HG03196 (cell line): ENCODE measurements around the gene SLC40A1.
"Not testable (repeated sequence)": the region's sequence is repeated elsewhere in the genome, so short reads cannot be mapped to it uniquely, and the experiment has no call there.

Source experiments
- ATAC-seq: cut with Tn5 transposase; IDR thresholded peaks from one replicate; pipeline ENCODE4 v1.9.1; 2021; ENCODE audit not compliant: unreplicated experiment

SLC40A1 gene

GRCh38 chr2:189601652-189602051, 21.1 kb upstream of the SLC40A1 start:
- ATAC-seq = not testable (repeated sequence)

- no peak for ATAC-seq
These were observed 20.5 kb upstream of the SLC40A1 start for GRCh38 chr2:189601043-189601442.

- no peak for ATAC-seq
These were observed 18.7 kb upstream of the SLC40A1 start for GRCh38 chr2:189599245-189599644.

GRCh38 chr2:189595417-189595816, 14.8 kb upstream of the SLC40A1 start:
- no peak for ATAC-seq

- ATAC-seq = no peak
These were observed 13.7 kb upstream of the SLC40A1 start for GRCh38 chr2:189594305-189594704.

GRCh38 chr2:189593115-189593514, 12.5 kb upstream of the SLC40A1 start:
- ATAC-seq = no peak

- no peak for ATAC-seq
These were observed 11.9 kb upstream of the SLC40A1 start for GRCh38 chr2:189592353-189592984.

GRCh38 chr2:189587780-189588179, 7.2 kb upstream of the SLC40A1 start:
- no peak for ATAC-seq

- ATAC-seq = no peak
These were observed 4.7 kb upstream of the SLC40A1 start for GRCh38 chr2:189585226-189585756.

GRCh38 chr2:189584686-189585085, 4.1 kb upstream of the SLC40A1 start:
- ATAC-seq = no peak

GRCh38 chr2:189583227-189584198, 2.9 kb upstream of the SLC40A1 start:
- ATAC-seq = no peak

GRCh38 chr2:189582809-189583192, 2.2 kb upstream of the SLC40A1 start:
- ATAC-seq = no peak

GRCh38 chr2:189582140-189582808, 1.7 kb upstream of the SLC40A1 start:
- ATAC-seq = no peak

GRCh38 chr2:189581354-189582139, 961 bp upstream of the SLC40A1 start:
- no peak for ATAC-seq

GRCh38 chr2:189580241-189580651, 340 bp downstream of the SLC40A1 start:
- no peak for ATAC-seq

GRCh38 chr2:189579585-189580186, 900 bp downstream of the SLC40A1 start:
- ATAC-seq = no peak

- no peak for ATAC-seq
These were observed 2.2 kb downstream of the SLC40A1 start for GRCh38 chr2:189578272-189578950.

- ATAC-seq = no peak
These were observed 3.5 kb downstream of the SLC40A1 start for GRCh38 chr2:189577121-189577520.

- no peak for ATAC-seq
These were observed 4.2 kb downstream of the SLC40A1 start for GRCh38 chr2:189576396-189576795.
